SH-SY5Y (cell line): ENCODE measurements around the gene TMEM151A.

ENCODE experiments used
- GATA2 ChIP-seq: IDR thresholded peaks from 2 replicates; pipeline ENCODE4 v1.6.1; 2011; ENCODE audit warnings: mild to moderate bottlenecking, low read depth, low read length
- GATA3 ChIP-seq: IDR thresholded peaks from 2 replicates; pipeline ENCODE4 v1.6.1; 2011; ENCODE audit warnings: low read depth, mild to moderate bottlenecking, low read length, moderate library complexity

- TF ChIP-seq GATA2 (no peak), GATA3 (no peak)
Measured at GRCh38 chr11:66282468-66283455, 8.9 kb upstream of the TMEM151A start.
